GOT3 (cell line): Measurements from ENCODE around the gene TNRC6B.
"Not testable (repeated sequence)": the region's sequence is repeated elsewhere in the genome, so short reads cannot be mapped to it uniquely, and the experiment has no call there.

Experiments used
- DNase-seq: peaks from one replicate; lab custom pipeline; 2025; ENCODE audit warnings: mixed read lengths; lab: John Stamatoyannopoulos, UW

TNRC6B gene

GRCh38 chr22:40364431-40364830 lies 186.7 kb downstream of the TNRC6B start:
- DNase-seq: no peak

GRCh38 chr22:40366068-40366467 lies 188.3 kb downstream of the TNRC6B start:
- DNase-seq: no peak

GRCh38 chr22:40367342-40367741 lies 189.6 kb downstream of the TNRC6B start:
- no peak for DNase-seq

GRCh38 chr22:40368016-40368415 lies 190.3 kb downstream of the TNRC6B start:
- DNase-seq: no peak

GRCh38 chr22:40368836-40369235 lies 191.1 kb downstream of the TNRC6B start:
- DNase-seq: no peak

- DNase-seq: no peak
Measured at GRCh38 chr22:40374567-40374966, 196.8 kb downstream of the TNRC6B start.

- no peak for DNase-seq
Measured at GRCh38 chr22:40376149-40376548, 198.4 kb downstream of the TNRC6B start.

GRCh38 chr22:40377931-40378330 lies 200.2 kb downstream of the TNRC6B start:
- DNase-seq: no peak

- DNase-seq: not testable (repeated sequence)
Measured at GRCh38 chr22:40378448-40378847, 200.7 kb downstream of the TNRC6B start.

- DNase-seq: no peak
Measured at GRCh38 chr22:40381461-40381860, 203.7 kb downstream of the TNRC6B start.

- DNase-seq: no peak
Measured at GRCh38 chr22:40383905-40384304, 206.2 kb downstream of the TNRC6B start.

- no peak for DNase-seq
Measured at GRCh38 chr22:40385036-40385782, 207.5 kb downstream of the TNRC6B start.
